CD14-positive monocyte (primary cell): ENCODE data around the gene C17orf100. TPM values are rescaled to one million over a fixed set of nuclear protein-coding genes. Genes with fewer than 3 reads are reported as not detected.

Source experiments
- DNase-seq, 3 donors: peaks; one replicate each; pipeline ENCODE4 v3.0.0-alpha.2; 2011 to 2022
- H2AFZ ChIP-seq: 2 replicates; pipeline ENCODE4 v1.6.0; 2012; ENCODE audit warnings: mild to moderate bottlenecking, low read depth, low read length, inconsistent platforms; ENCODE audit not compliant: insufficient read depth, poor library complexity, severe bottlenecking
- H3K27ac ChIP-seq, 2 donors: 1 replicate in 1 of 2; 2 replicates in 1 of 2; pipeline ENCODE4 v1.5.1; 2012 to 2013; ENCODE audit warnings: low read length in 2 of 2, control low read depth in 1 of 2, inconsistent platforms in 1 of 2, low read depth in 1 of 2, mild to moderate bottlenecking in 1 of 2
- H3K27me3 ChIP-seq, 2 donors: one replicate each; pipeline versions ENCODE4 v1.6.0 to v1.6.1; 2011 to 2013; ENCODE audit warnings: low read length in 2 of 2; ENCODE audit not compliant: control insufficient read depth in 2 of 2, insufficient read depth in 2 of 2
- H3K36me3 ChIP-seq, 2 donors: replicated peaks in 1 of 2; 1 replicate in 1 of 2; 2 replicates in 1 of 2; pipeline versions ENCODE4 v1.5.1 to v1.6.1; 2012 to 2013; ENCODE audit warnings: low read length in 2 of 2, control low read depth in 1 of 2, inconsistent platforms in 1 of 2, mild to moderate bottlenecking in 1 of 2; ENCODE audit not compliant: insufficient read depth in 2 of 2, control insufficient read depth in 1 of 2
- H3K4me1 ChIP-seq, 2 donors: 1 replicate in 1 of 2; 2 replicates in 1 of 2; pipeline versions ENCODE4 v1.5.1 to v1.6.1; 2012 to 2013; ENCODE audit warnings: low read length in 2 of 2, control low read depth in 1 of 2, inconsistent platforms in 1 of 2, mild to moderate bottlenecking in 1 of 2, moderate library complexity in 1 of 2; ENCODE audit not compliant: insufficient read depth in 2 of 2, control insufficient read depth in 1 of 2
- H3K4me2 ChIP-seq: replicated peaks from 2 replicates; pipeline ENCODE3; 2012; ENCODE audit warnings: low read length, moderate library complexity, mild to moderate bottlenecking; ENCODE audit not compliant: poor library complexity, severe bottlenecking; ENCODE audit errors: extremely low read depth
- H3K4me3 ChIP-seq, 3 experiments: fragments of 200-600 bp in 1 of 3; sonication (generic) in 1 of 3; replicated peaks in 1 of 3; 1 replicate in 2 of 3; 2 replicates in 1 of 3; pipeline ENCODE4 v1.5.1; 2011 to 2013; ENCODE audit warnings: low read length in 3 of 3, mild to moderate bottlenecking in 3 of 3, control low read depth in 2 of 3, low read depth in 2 of 3, inconsistent platforms in 1 of 3, moderate library complexity in 1 of 3
- H3K79me2 ChIP-seq: 2 replicates; pipeline ENCODE4 v1.6.0; 2012; ENCODE audit warnings: mild to moderate bottlenecking, control low read depth, inconsistent platforms, low read length, moderate library complexity; ENCODE audit not compliant: insufficient read depth
- H3K9ac ChIP-seq: 2 replicates; pipeline ENCODE4 v1.6.0; 2017; ENCODE audit warnings: low read length, mild to moderate bottlenecking; ENCODE audit not compliant: insufficient read depth, poor library complexity, severe bottlenecking
- H3K9me3 ChIP-seq, 2 donors: replicated peaks in 1 of 2; 1 replicate in 1 of 2; 2 replicates in 1 of 2; pipeline versions ENCODE4 v1.5.1 to v1.6.1; 2012 to 2013; ENCODE audit warnings: low read length in 2 of 2, control low read depth in 1 of 2; ENCODE audit not compliant: control insufficient read depth in 1 of 2, insufficient read depth in 1 of 2
- H4K20me1 ChIP-seq: 2 replicates; pipeline ENCODE4 v1.6.0; 2012; ENCODE audit warnings: mild to moderate bottlenecking, low read length, control low read depth, moderate library complexity; ENCODE audit not compliant: insufficient read depth
- H3K27ac Mint-ChIP-seq, 7 donors: one replicate each; pipeline ENCODE4 v1.8.0; 2020; ENCODE audit warnings: mild to moderate bottlenecking in 7 of 7, mixed read lengths in 7 of 7, moderate library complexity in 6 of 7, inconsistent platforms in 2 of 7
- H3K27me3 Mint-ChIP-seq, 3 donors: one replicate each; pipeline ENCODE4 v1.8.0; 2021 to 2022; ENCODE audit warnings: low read depth in 3 of 3, mild to moderate bottlenecking in 3 of 3, mixed read lengths in 3 of 3, moderate library complexity in 3 of 3, inconsistent platforms in 1 of 3
- H3K36me3 Mint-ChIP-seq, 2 donors: one replicate each; pipeline ENCODE4 v1.8.0; 2020; ENCODE audit warnings: mixed read lengths in 2 of 2, inconsistent platforms in 1 of 2, mild to moderate bottlenecking in 1 of 2
- H3K4me1 Mint-ChIP-seq: one replicate; pipeline ENCODE4 v1.8.0; 2020; ENCODE audit warnings: mild to moderate bottlenecking, mixed read lengths
- H3K4me3 Mint-ChIP-seq, 2 donors: one replicate each; pipeline ENCODE4 v1.8.0; 2020; ENCODE audit warnings: mild to moderate bottlenecking in 2 of 2, mixed read lengths in 2 of 2, moderate library complexity in 1 of 2
- H3K9me3 Mint-ChIP-seq, 7 donors: one replicate each; pipeline ENCODE4 v1.8.0; 2020 to 2022; ENCODE audit warnings: mixed read lengths in 7 of 7, mild to moderate bottlenecking in 6 of 7, moderate library complexity in 6 of 7, inconsistent platforms in 2 of 7
- CTCF ChIP-seq: fragments of 200-600 bp; IDR thresholded peaks from one replicate; pipeline ENCODE4 v1.8.0; 2022; ENCODE audit warnings: antibody characterized with exemption, mild to moderate bottlenecking
- WGBS: methylation state at CpG from one replicate; pipeline ENCODE4 v1.1.5; 2013; ENCODE audit warnings: missing lambda C conversion rate; ENCODE audit not compliant: insufficient coverage; 5-methylcytosine and 5-hydroxymethylcytosine counted together
- intact Hi-C, 2 donors: fragments of 100-400 bp; cut with micrococcal nuclease; formaldehyde crosslinking; loops; one replicate each; pipeline versions ENCODE4 v1.15.0 to v1.15.1; 2023
- polyA plus RNA-seq, 3 donors: library from polyadenylated mRNA; depleted of rRNA in 1 of 3; unstranded in 2 of 3; stranded (reverse) in 1 of 3; fragments of 300-500 nt in 2 of 3; fragments of >200 nt in 1 of 3; fragmentation: Illumina TruSeq in 2 of 3; gene quantifications; 1 replicate in 2 of 3; 2 replicates in 1 of 3; pipeline ENCODE4 v1.2.3, GENCODE V29; 2012 to 2021

The C17orf100 gene
- polyA plus RNA-seq, 3 donors = 0.51 to 1.8 (median 1.2) TPM

DNA sequence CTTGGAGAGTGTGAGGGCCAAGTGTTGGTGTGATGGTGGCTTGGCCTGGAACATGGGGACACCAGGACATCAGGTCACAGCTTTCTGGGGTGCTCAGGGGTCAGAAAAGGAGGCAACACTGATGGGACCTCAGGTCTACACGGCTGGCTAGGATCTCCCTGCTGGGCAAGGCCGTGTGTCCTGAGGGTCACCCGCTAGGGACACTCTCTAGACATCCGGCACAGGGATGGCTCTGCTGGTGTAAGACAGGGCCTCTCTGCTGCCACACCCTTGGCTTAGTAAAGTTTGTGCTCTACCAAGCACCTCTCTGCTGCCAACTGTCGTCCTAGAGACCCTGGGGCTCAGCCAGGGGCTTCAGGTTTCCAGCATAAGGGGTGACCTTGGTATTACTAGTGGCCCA lies 45.3 kb downstream of the C17orf100 start:
- Mint-ChIP-seq H3K9me3 (no peaks in the 10 kb centered on the region), H3K4me3 (no peak overlapping the region), H3K36me3 (no peaks in the 10 kb centered on the region), H3K27ac (no peak overlapping the region), H3K27me3 (peaks cover 15 to 26% (median 25%) of the 10 kb centered on the region in 3 donors), H3K4me1 (peaks cover 3% of the 10 kb centered on the region)
- Histone ChIP-seq H3K4me2 (no peak overlapping the region), H3K4me1 (no peaks in the 10 kb centered on the region), H3K27ac (no peak overlapping the region), H3K79me2 (no peaks in the 10 kb centered on the region), H3K36me3 (no peaks in the 10 kb centered on the region), H3K9me3 (no peaks in the 10 kb centered on the region), H3K27me3 (peaks cover 0 to 7% of the 10 kb centered on the region in 2 donors), H2AFZ (no peak overlapping the region), H3K4me3 (no peak overlapping the region), H3K9ac (no peak overlapping the region), H4K20me1 (no peaks in the 10 kb centered on the region)
- 100% methylated on average over 5 of the region's 5 CpGs for WGBS
- intact Hi-C loops = no loop called here
- no peak for DNase-seq
- no peak for TF ChIP-seq CTCF

GRCh38 chr17:6698004-6698403 lies 46.4 kb downstream of the C17orf100 start:
- TF ChIP-seq CTCF = no peak
- H3K4me3 Mint-ChIP-seq = no peak overlapping the region
- intact Hi-C loops = no loop called here
- Histone ChIP-seq H3K4me3 (no peak overlapping the region), H3K9ac (no peak overlapping the region), H3K27ac (no peak overlapping the region), H3K79me2 (no peaks in the 10 kb centered on the region), H3K4me1 (no peaks in the 10 kb centered on the region), H3K27me3 (peaks cover 0 to 8% of the 10 kb centered on the region in 2 donors), H3K9me3 (no peaks in the 10 kb centered on the region), H3K36me3 (no peaks in the 10 kb centered on the region), H4K20me1 (no peaks in the 10 kb centered on the region), H3K4me2 (no peak overlapping the region), H2AFZ (no peak overlapping the region)
- peaks cover 6% of the 10 kb centered on the region for H3K4me1 Mint-ChIP-seq
- no peak for DNase-seq
- H3K27me3 Mint-ChIP-seq = peaks cover 11 to 21% (median 20%) of the 10 kb centered on the region in 3 donors
- H3K9me3 Mint-ChIP-seq = no peaks in the 10 kb centered on the region
- no peak overlapping the region for H3K27ac Mint-ChIP-seq
- H3K36me3 Mint-ChIP-seq = no peaks in the 10 kb centered on the region
- 90% methylated on average over 10 of the region's 11 CpGs for WGBS
